GM10248 (cell line): ENCODE data around the gene CTDSP2.

Experiments
- CTCF ChIA-PET: fragments of 300-600 bp; sonication (Branson Sonifier 250); formaldehyde crosslinking; extraction: SDS; loops from one replicate; lab custom pipeline; 2021; ENCODE audit warnings: antibody characterized with exemption; lab: Yijun Ruan, JAX
- POLR2A ChIA-PET: fragments of 350-650 bp; sonication (Branson Sonifier 250); formaldehyde crosslinking; extraction: SDS; loops from one replicate; lab custom pipeline; 2020; ENCODE audit warnings: antibody characterized with exemption; lab: Yijun Ruan, JAX
- DNase-seq: peaks from one replicate; pipeline ENCODE4 v3.0.0; 2012; ENCODE audit errors: extremely low spot score
- CTCF ChIP-seq: IDR thresholded peaks from 2 replicates; pipeline ENCODE4 v1.5.1; 2012; ENCODE audit warnings: mild to moderate bottlenecking, low read depth; ENCODE audit errors: extremely low read depth, missing control alignments, control extremely low read depth

CTDSP2 gene

DNA sequence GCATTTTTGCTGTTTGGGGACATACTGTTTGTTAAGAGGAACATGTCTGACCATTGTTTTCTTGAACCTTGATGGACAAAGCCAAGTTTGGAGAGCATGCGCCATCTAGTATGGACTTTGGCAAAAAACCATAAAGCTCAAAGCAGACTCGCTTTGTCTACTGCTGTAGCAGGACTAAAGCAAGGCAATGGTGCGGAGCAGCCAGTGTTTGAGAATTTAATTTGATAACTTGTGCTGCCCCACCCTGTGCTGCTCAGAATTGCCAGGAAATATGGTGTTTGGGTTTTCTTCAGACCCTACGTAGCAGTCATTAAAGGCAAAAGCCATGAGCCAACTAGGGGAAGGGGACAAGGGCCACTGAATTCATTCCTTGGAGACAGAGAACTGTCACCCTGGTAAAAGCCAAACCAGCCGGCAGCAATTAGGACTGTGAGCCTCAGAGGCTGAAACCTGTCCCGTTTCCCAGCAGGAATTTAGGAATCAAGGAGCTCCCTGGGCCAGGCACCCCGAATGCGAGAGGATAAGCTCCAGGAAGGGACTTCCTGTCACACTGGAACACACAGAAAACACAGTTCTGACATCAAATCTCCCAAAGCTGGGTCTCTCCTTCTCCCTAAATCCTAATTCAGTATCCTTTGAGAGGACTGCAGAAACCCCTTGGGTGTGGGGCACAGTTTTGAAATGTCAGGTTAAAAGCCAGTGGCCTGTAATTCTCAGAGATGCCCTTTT is 29.1 kb downstream of the CTDSP2 start:
- POLR2A ChIA-PET: no interaction called here
- no peak for TF ChIP-seq CTCF
- DNase-seq: no peak
- CTCF ChIA-PET: interaction anchor here (1.1 to 3.1 kb wide), 11 partner anchors 11 to 88 kb away, joined by 3 to 19 read pairs (median 5); no protein-coding TSS in a partner anchor

GRCh38 chr12:57816855-57817151 is 29.7 kb downstream of the CTDSP2 start:
- CTCF ChIA-PET: interaction anchor here (1.6 to 3.1 kb wide), 5 partner anchors 10 to 80 kb away, joined by 3 to 19 read pairs (median 6); no protein-coding TSS in a partner anchor
- DNase-seq: no peak
- no peak for TF ChIP-seq CTCF
- POLR2A ChIA-PET: no interaction called here

DNA sequence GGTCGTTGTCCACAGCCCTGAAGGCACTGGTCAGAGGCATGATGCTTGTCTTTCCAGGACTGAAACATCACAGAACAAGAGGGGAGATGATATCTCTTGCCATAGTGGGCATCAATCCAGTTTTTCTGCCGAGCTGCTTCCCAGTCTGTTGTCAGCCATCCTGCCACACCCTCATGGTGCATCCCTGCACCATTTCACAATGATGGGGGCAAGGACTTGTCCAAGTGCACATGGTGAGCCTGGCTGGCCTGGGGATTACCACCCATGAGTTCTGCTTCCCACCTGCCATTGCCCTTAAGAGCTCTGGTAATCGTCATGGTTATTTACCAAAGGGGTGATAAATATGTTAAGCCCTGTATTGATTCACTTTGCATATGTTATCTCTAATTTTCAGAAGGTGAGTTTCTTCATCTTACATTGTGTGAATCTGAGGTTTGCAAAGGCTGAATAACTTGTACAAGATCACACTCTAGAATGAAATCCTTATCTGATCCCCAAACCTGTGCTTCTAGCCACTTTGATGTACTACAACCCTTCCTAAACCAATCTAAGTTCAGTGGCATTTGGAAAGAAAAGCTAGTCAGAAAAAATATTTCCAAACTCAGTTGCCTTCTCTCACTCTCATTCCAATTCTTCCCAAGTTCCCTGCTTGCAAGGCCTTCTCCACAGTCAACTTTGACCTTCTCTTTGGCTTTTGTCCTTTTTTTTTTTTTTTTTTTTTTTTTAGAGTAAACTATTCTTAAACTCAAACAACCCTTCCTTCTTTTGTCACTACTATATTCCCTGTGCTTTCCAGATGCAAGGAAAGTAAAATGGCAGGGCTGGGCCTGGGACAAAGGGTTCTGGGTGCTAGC is 30.3 kb downstream of the CTDSP2 start:
- DNase-seq: no peak
- TF ChIP-seq CTCF: no peak
- CTCF ChIA-PET: interaction anchor here (1.6 to 5.0 kb wide), 6 partner anchors 10 to 81 kb away, joined by 3 to 30 read pairs (median 6); no protein-coding TSS in a partner anchor
- POLR2A ChIA-PET: no interaction called here

GRCh38 chr12:57815177-57816000 is 31.1 kb downstream of the CTDSP2 start:
- POLR2A ChIA-PET: no interaction called here
- DNase-seq: no peak
- CTCF ChIA-PET: interaction anchor here (5.0 kb wide), 1 partner anchor 12 kb away, joined by 30 read pairs; no protein-coding TSS in a partner anchor
- no peak for TF ChIP-seq CTCF

- no peak for TF ChIP-seq CTCF
- no peak for DNase-seq
- ChIA-PET CTCF (interaction anchor here (5.0 kb wide), 1 partner anchor 11 kb away, joined by 30 read pairs; no protein-coding TSS in a partner anchor), POLR2A (no interaction called here)
These were observed 32.4 kb downstream of the CTDSP2 start for GRCh38 chr12:57813971-57814772.
